DOHH2 (cell line): ENCODE results near the gene SEPTIN10.

ENCODE experiments used
- EZH2phosphoT487 ChIP-seq: fragments of 200-600 bp; sonication (generic); IDR thresholded peaks from 2 replicates; pipeline ENCODE4 v1.6.1; 2017; ENCODE audit warnings: borderline replicate concordance, mild to moderate bottlenecking, antibody characterized with exemption, low read length, moderate library complexity, mixed read lengths
- TF ChIP-seq, protein P1 (sequence below): fragments of 200-600 bp; sonication (generic); IDR thresholded peaks from one replicate; pipeline ENCODE4 v1.5.1; 2014; ENCODE audit warnings: antibody characterized with exemption, mild to moderate bottlenecking, low read depth, low read length; ENCODE audit not compliant: poor library complexity, severe bottlenecking

DNA sequence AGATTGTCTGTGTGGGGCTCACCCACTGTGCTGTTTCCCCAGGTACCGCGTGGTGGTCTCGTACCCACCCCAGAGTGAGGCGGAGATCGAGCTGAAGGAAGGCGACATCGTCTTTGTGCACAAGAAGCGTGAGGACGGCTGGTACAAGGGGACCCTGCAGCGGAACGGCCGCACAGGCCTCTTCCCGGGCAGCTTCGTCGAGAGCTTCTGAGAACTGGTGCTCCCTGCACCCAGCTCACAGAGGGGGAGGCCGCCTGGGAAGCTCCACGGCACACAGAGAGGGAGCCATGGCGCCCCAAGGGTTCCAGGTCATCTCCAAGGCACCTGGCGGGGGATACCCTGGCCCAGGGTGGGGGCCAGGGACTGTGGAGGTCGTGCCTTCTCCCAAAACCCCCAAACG, 112.3 kb downstream of the SEPTIN10 start:
- TF ChIP-seq, protein P1, sequence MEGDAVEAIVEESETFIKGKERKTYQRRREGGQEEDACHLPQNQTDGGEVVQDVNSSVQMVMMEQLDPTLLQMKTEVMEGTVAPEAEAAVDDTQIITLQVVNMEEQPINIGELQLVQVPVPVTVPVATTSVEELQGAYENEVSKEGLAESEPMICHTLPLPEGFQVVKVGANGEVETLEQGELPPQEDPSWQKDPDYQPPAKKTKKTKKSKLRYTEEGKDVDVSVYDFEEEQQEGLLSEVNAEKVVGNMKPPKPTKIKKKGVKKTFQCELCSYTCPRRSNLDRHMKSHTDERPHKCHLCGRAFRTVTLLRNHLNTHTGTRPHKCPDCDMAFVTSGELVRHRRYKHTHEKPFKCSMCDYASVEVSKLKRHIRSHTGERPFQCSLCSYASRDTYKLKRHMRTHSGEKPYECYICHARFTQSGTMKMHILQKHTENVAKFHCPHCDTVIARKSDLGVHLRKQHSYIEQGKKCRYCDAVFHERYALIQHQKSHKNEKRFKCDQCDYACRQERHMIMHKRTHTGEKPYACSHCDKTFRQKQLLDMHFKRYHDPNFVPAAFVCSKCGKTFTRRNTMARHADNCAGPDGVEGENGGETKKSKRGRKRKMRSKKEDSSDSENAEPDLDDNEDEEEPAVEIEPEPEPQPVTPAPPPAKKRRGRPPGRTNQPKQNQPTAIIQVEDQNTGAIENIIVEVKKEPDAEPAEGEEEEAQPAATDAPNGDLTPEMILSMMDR = no peak
- no peak for TF ChIP-seq EZH2phosphoT487
